Mesothelial cell of epicardium (in vitro differentiated cells): ENCODE measurements around the gene EIF4H. TPM values are rescaled to one million over a fixed set of nuclear protein-coding genes. Genes with fewer than 3 reads are reported as not detected.

Experiments
- DNase-seq, 2 experiments: peaks; one replicate each; pipeline ENCODE4 v3.0.0; 2021; ENCODE audit warnings: low spot score in 2 of 2; ENCODE audit not compliant: unreplicated experiment in 2 of 2
- H3K27ac Mint-ChIP-seq: 2 replicates; pipeline ENCODE4 v1.8.0; 2021; ENCODE audit warnings: mixed read lengths
- H3K27me3 Mint-ChIP-seq: 2 replicates; pipeline ENCODE4 v1.8.0; 2021; ENCODE audit warnings: low read depth, mixed read lengths
- H3K36me3 Mint-ChIP-seq: 2 replicates; pipeline ENCODE4 v1.8.0; 2021; ENCODE audit warnings: mixed read lengths
- H3K4me1 Mint-ChIP-seq: 2 replicates; pipeline ENCODE4 v1.8.0; 2021; ENCODE audit warnings: mixed read lengths
- H3K4me3 Mint-ChIP-seq: 2 replicates; pipeline ENCODE4 v1.8.0; 2021; ENCODE audit warnings: mild to moderate bottlenecking, moderate library complexity, mixed read lengths
- H3K9me3 Mint-ChIP-seq: 2 replicates; pipeline ENCODE4 v1.8.0; 2021; ENCODE audit warnings: mixed read lengths
- CTCF ChIP-seq: fragments of 200-600 bp; sonication (generic); IDR thresholded peaks from one replicate; pipeline ENCODE4 v1.5.0; 2021; ENCODE audit warnings: antibody characterized with exemption; ENCODE audit not compliant: unreplicated experiment
- total RNA-seq: library from RNA; stranded (reverse); gene quantifications from 3 replicates; pipeline ENCODE4 v1.2.1, GENCODE V29; 2021

Gene EIF4H
- total RNA-seq, 1 donor from 2014 or later = 270 TPM

GRCh38 chr7:74182453-74183090, 8.4 kb downstream of the EIF4H start:
- TF ChIP-seq CTCF = no peak

GRCh38 chr7:74183142-74183541, 9.0 kb downstream of the EIF4H start:
- no peak for TF ChIP-seq CTCF
- Mint-ChIP-seq H3K9me3 (no peaks in the 10 kb centered on the region), H3K36me3 (peaks cover 16% of the 10 kb centered on the region), H3K4me3 (no peak overlapping the region), H3K27ac (peak overlapping the region; percentile 47), H3K4me1 (peaks cover 36% of the 10 kb centered on the region), H3K27me3 (no peaks in the 10 kb centered on the region)
- no peak for DNase-seq

More at GRCh38 chr7:74182453-74183090, 8.4 kb downstream of the EIF4H start:
- peak overlapping the region; percentile 47 for H3K27ac Mint-ChIP-seq
- no peaks in the 10 kb centered on the region for H3K9me3 Mint-ChIP-seq
- peaks cover 39% of the 10 kb centered on the region for H3K4me1 Mint-ChIP-seq
- no peak overlapping the region for H3K4me3 Mint-ChIP-seq
- DNase-seq = no peak
- no peaks in the 10 kb centered on the region for H3K27me3 Mint-ChIP-seq
- peaks cover 10% of the 10 kb centered on the region for H3K36me3 Mint-ChIP-seq

- no peaks in the 10 kb centered on the region for H3K27me3 Mint-ChIP-seq
- no peak for DNase-seq
- H3K36me3 Mint-ChIP-seq = peaks cover 20% of the 10 kb centered on the region
- no peaks in the 10 kb centered on the region for H3K9me3 Mint-ChIP-seq
- H3K27ac Mint-ChIP-seq = no peak overlapping the region
- TF ChIP-seq CTCF = no peak
- no peak overlapping the region for H3K4me3 Mint-ChIP-seq
- H3K4me1 Mint-ChIP-seq = peaks cover 32% of the 10 kb centered on the region
Measured at GRCh38 chr7:74183653-74184450, 9.7 kb downstream of the EIF4H start.

- no peak for DNase-seq
- no peak overlapping the region for H3K4me3 Mint-ChIP-seq
- no peaks in the 10 kb centered on the region for H3K9me3 Mint-ChIP-seq
- no peaks in the 10 kb centered on the region for H3K27me3 Mint-ChIP-seq
- H3K36me3 Mint-ChIP-seq = peaks cover 20% of the 10 kb centered on the region
- peaks cover 28% of the 10 kb centered on the region for H3K4me1 Mint-ChIP-seq
- no peak for TF ChIP-seq CTCF
- H3K27ac Mint-ChIP-seq = no peak overlapping the region
Measured at GRCh38 chr7:74185016-74185415, 10.9 kb downstream of the EIF4H start.

GRCh38 chr7:74185636-74186035, 11.5 kb downstream of the EIF4H start:
- Mint-ChIP-seq H3K9me3 (no peaks in the 10 kb centered on the region), H3K27me3 (no peaks in the 10 kb centered on the region), H3K27ac (peak overlapping the region; percentile 34), H3K4me3 (no peak overlapping the region), H3K36me3 (peaks cover 26% of the 10 kb centered on the region), H3K4me1 (peaks cover 28% of the 10 kb centered on the region)
- no peak for TF ChIP-seq CTCF
- no peak for DNase-seq
